Esophagus muscularis mucosa (tissue), 4 donors: ENCODE data around the gene FOXP3. TPM values are rescaled to one million over a fixed set of nuclear protein-coding genes. Genes with fewer than 3 reads are reported as not detected.

Source experiments
- DNase-seq: peaks from one replicate; pipeline ENCODE4 v3.0.0-alpha.2; 2017; ENCODE audit errors: extremely low spot score
- H3K27ac ChIP-seq, 4 donors: fragments of 200-600 bp; sonication (generic); replicated peaks in 1 of 4; 1 replicate in 3 of 4; 2 replicates in 1 of 4; pipeline ENCODE4 v1.5.1; 2016 to 2019; ENCODE audit warnings: mild to moderate bottlenecking in 1 of 4
- H3K27me3 ChIP-seq, 4 donors: fragments of 200-600 bp; sonication (generic); one replicate each; pipeline versions ENCODE4 v1.5.1 to v1.6.0; 2016 to 2019
- H3K36me3 ChIP-seq, 4 donors: fragments of 200-600 bp; sonication (generic); one replicate each; pipeline ENCODE4 v1.5.1; 2016 to 2019
- H3K4me1 ChIP-seq, 4 donors: fragments of 200-600 bp; sonication (generic); one replicate each; pipeline ENCODE4 v1.5.1; 2016 to 2019
- H3K4me3 ChIP-seq, 4 donors: fragments of 200-600 bp; sonication (generic); 1 replicate in 2 of 4; 2 replicates in 2 of 4; pipeline ENCODE4 v1.5.1; 2016 to 2019; ENCODE audit warnings: mild to moderate bottlenecking in 4 of 4, moderate library complexity in 1 of 4
- H3K9me3 ChIP-seq, 4 donors: fragments of 200-600 bp; sonication (generic); 1 replicate in 3 of 4; 2 replicates in 1 of 4; pipeline ENCODE4 v1.5.1; 2016 to 2019
- EP300 ChIP-seq: sonication (generic); formaldehyde crosslinking; IDR thresholded peaks from one replicate; pipeline ENCODE4 v1.6.1; 2017; ENCODE audit warnings: antibody characterized with exemption
- POLR2A ChIP-seq: fragments of 450-650 bp; IDR thresholded peaks from one replicate; pipeline ENCODE4 v1.6.1; 2017; ENCODE audit warnings: antibody characterized with exemption, moderate library complexity, mild to moderate bottlenecking, low read depth
- POLR2AphosphoS5 ChIP-seq, 2 donors: sonication (generic); formaldehyde crosslinking; IDR thresholded peaks; one replicate each; pipeline ENCODE4 v1.6.1; 2017; ENCODE audit warnings: antibody characterized with exemption in 2 of 2
- WGBS: methylation state at CpG from one replicate; pipeline ENCODE4 v1.1.5; 2018; 5-methylcytosine and 5-hydroxymethylcytosine counted together
- intact Hi-C: fragments of 100-400 bp; cut with DNase I; formaldehyde crosslinking; loops from one replicate; pipeline ENCODE4 v1.15.1; 2023
- total RNA-seq, 4 donors: library from RNA; depleted of rRNA; stranded (reverse); fragments of >200 nt; gene quantifications; one replicate each; pipeline versions ENCODE4 v1.1.0 to v1.2.1, GENCODE V29; 2016
- TF ChIP-seq, protein P1 (sequence below), 3 experiments: fragments of 200-600 bp in 2 of 3; fragments of 450-650 bp in 1 of 3; sonication (generic) in 2 of 3; IDR thresholded peaks; one replicate each; pipeline ENCODE4 v1.5.1; 2017 to 2019; ENCODE audit warnings: antibody characterized with exemption in 3 of 3, mild to moderate bottlenecking in 2 of 3, moderate library complexity in 1 of 3

The FOXP3 gene
- total RNA-seq, 4 donors from 2014 or later: not detected

DNA sequence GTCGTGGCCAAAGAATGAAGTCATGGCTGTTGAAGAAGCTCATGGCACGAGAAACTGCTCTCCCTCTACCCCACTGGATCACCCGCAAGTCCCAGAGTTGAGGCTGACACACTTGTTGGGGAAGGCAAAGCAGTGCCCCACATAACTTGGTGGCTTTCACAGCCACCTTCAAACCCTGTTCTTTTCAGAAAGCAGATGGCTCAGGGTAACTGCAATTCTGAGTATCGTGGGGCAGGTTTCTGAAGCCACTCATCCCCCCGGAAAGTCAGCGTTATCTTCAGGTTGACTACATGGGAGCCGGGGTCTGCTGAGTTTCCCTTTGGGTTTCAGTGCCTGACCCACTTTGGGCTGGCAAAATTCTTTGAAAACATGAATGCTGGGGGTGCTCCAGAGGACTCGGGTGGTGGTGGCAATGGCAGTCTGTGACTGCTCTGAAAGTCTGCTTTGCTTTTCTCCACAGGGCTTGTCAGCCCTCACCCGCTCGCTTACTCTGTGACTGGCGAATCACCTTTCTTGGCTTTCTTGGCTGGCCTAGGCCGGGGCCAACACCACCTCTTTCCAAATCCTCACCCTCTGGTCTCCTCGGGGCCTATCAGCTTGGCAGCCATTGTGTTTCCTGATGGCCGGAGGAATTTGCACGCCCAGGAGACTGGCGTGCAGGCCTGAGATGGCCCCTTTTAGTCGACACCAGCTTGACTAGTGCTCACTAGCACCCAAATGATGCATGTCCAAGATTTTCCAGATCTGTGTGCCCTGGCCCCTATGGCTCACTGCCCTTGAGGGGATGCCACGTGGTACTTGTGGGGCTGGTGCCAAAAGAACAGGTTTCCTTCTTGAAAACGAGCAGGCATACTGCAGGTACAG, 12.4 kb upstream of the FOXP3 start:
- no peak overlapping the region for H3K4me3 ChIP-seq
- intact Hi-C loops: no loop called here
- no peaks in the 10 kb centered on the region for H3K9me3 ChIP-seq
- 72% methylated on average over 18 of the region's 19 CpGs for WGBS
- peak overlapping the region in 1 of 4 donors; percentile 10 for H3K27ac ChIP-seq
- H3K36me3 ChIP-seq: no peaks in the 10 kb centered on the region
- no peak for DNase-seq
- H3K27me3 ChIP-seq: no peaks in the 10 kb centered on the region
- TF ChIP-seq, protein P1, sequence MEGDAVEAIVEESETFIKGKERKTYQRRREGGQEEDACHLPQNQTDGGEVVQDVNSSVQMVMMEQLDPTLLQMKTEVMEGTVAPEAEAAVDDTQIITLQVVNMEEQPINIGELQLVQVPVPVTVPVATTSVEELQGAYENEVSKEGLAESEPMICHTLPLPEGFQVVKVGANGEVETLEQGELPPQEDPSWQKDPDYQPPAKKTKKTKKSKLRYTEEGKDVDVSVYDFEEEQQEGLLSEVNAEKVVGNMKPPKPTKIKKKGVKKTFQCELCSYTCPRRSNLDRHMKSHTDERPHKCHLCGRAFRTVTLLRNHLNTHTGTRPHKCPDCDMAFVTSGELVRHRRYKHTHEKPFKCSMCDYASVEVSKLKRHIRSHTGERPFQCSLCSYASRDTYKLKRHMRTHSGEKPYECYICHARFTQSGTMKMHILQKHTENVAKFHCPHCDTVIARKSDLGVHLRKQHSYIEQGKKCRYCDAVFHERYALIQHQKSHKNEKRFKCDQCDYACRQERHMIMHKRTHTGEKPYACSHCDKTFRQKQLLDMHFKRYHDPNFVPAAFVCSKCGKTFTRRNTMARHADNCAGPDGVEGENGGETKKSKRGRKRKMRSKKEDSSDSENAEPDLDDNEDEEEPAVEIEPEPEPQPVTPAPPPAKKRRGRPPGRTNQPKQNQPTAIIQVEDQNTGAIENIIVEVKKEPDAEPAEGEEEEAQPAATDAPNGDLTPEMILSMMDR (IDR thresholded peaks at IDR 0.05): no peak
- TF ChIP-seq POLR2A (no peak), POLR2AphosphoS5 (IDR thresholded peaks at IDR 0.05) (no peak), EP300 (no peak)
- peaks cover 4 to 29% (median 27%) of the 10 kb centered on the region in 4 donors for H3K4me1 ChIP-seq

DNA sequence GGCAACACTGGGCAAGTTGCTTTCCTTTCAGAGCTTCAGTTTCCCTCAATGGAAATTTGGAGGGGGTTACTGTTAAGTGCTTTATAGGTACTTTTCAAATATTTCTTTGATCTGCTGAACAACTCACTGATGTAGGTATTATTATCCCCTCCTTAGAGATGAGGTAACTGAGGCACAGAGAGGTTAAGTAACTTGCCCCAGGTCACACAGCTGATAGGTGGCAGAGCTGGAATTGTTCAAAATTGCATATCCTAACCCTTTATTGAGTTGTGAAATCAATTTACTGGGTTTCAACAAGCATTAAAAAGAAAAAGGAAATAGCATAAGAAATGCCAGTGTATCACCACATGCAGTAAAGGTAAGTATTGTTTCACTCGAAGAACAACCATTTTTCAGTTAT, 11.7 kb upstream of the FOXP3 start:
- no peak overlapping the region for H3K27ac ChIP-seq
- 58% methylated on average over 1 of the region's 1 CpG for WGBS
- no peaks in the 10 kb centered on the region for H3K27me3 ChIP-seq
- intact Hi-C loops: no loop called here
- H3K4me1 ChIP-seq: peaks cover 8 to 36% (median 34%) of the 10 kb centered on the region in 4 donors
- no peak overlapping the region for H3K4me3 ChIP-seq
- no peaks in the 10 kb centered on the region for H3K36me3 ChIP-seq
- H3K9me3 ChIP-seq: no peaks in the 10 kb centered on the region
- TF ChIP-seq EP300 (no peak), POLR2A (no peak), POLR2AphosphoS5 (IDR thresholded peaks at IDR 0.05) (no peak)
- TF ChIP-seq, protein P1 (IDR thresholded peaks at IDR 0.05): no peak
- DNase-seq: no peak

DNA sequence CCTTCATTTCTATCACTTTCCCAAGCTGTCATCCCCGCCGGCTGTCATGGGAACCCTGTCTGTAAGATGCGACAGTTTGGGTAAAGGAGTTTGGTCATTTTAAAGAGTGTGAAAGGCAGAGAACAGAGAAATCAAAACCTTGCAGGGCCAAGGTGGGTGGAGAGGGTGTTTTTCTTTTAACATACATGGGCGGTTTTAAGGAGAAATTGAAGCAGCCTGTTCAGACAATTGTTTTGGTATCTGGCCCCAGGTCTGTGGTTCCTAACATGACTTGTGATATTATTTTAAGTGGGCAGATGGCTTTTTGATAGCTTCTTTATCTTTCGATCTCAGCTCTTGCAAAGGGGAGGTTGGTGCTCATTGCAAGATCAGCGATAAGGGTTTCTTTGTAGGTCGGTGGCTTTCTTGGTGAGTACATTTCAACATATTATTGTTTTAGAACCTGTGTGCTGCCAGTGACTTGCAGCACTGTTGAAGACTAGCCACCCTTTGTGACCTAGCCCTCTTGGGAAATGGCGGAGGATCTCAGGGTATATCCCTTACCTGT, 8.7 kb upstream of the FOXP3 start:
- no peaks in the 10 kb centered on the region for H3K36me3 ChIP-seq
- intact Hi-C loops: no loop called here
- no peak for DNase-seq
- H3K4me3 ChIP-seq: no peak overlapping the region
- H3K27ac ChIP-seq: no peak overlapping the region
- H3K9me3 ChIP-seq: no peaks in the 10 kb centered on the region
- TF ChIP-seq, protein P1 (IDR thresholded peaks at IDR 0.05): no peak
- TF ChIP-seq EP300: no peak
- no peak for TF ChIP-seq POLR2A
- no peak for TF ChIP-seq POLR2AphosphoS5 (IDR thresholded peaks at IDR 0.05)
- 79% methylated on average over 8 of the region's 8 CpGs for WGBS
- peaks cover 8 to 51% (median 48%) of the 10 kb centered on the region in 4 donors for H3K4me1 ChIP-seq
- no peaks in the 10 kb centered on the region for H3K27me3 ChIP-seq

DNA sequence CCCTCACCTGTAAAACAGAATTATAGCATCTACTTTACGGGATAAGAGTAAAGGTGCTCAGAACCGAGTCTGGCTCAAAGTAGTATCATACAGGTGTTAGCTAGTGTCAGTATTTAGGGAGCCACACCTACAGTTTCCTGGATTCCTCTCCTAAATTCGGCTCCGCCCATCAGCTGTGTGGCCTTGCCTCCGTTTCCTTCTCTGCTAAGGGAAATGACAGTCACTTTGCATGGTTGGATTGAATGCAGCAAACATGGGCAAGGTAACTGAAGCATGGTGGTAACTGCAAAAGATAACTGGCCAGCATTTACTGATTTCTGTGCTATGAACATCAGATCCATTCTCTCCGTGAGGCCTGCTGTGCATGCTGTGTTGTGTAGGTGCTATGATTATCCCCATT, 7.9 kb upstream of the FOXP3 start:
- no peak overlapping the region for H3K4me3 ChIP-seq
- H3K27ac ChIP-seq: no peak overlapping the region
- no peaks in the 10 kb centered on the region for H3K36me3 ChIP-seq
- peaks cover 8 to 53% (median 49%) of the 10 kb centered on the region in 4 donors for H3K4me1 ChIP-seq
- 48% methylated on average over 6 of the region's 6 CpGs for WGBS
- intact Hi-C loops: no loop called here
- TF ChIP-seq POLR2A (no peak), EP300 (no peak)
- TF ChIP-seq, protein P1 (IDR thresholded peaks at IDR 0.05): no peak
- no peaks in the 10 kb centered on the region for H3K9me3 ChIP-seq
- DNase-seq: no peak
- no peaks in the 10 kb centered on the region for H3K27me3 ChIP-seq
